Activated naive CD4-positive, alpha-beta T cell (primary cell): ENCODE results near the gene ADAM30.

Source experiments
- DNase-seq, 4 experiments: peaks; one replicate each; lab custom pipeline; 2025; lab: John Stamatoyannopoulos, UW

ADAM30 gene

DNA sequence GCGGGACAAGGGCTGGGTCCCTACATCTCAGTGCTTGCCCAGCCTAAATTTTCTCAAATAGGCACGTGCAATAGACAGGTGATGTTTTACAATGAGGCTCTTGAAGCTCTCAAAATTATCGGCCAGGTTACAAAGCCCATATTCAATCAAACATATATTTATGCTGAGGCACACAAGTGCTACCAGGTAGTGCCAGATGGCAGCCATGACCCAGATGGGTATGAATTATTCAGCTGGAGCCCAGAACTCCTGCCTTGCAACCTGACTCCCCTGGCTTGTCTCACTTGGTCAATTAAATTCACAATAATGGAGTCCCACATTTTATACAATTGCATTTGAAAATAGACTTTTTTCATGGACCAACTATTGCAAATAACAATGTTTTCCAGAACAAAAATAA, 12.3 kb upstream of the ADAM30 start:
- DNase-seq = no peak

DNA sequence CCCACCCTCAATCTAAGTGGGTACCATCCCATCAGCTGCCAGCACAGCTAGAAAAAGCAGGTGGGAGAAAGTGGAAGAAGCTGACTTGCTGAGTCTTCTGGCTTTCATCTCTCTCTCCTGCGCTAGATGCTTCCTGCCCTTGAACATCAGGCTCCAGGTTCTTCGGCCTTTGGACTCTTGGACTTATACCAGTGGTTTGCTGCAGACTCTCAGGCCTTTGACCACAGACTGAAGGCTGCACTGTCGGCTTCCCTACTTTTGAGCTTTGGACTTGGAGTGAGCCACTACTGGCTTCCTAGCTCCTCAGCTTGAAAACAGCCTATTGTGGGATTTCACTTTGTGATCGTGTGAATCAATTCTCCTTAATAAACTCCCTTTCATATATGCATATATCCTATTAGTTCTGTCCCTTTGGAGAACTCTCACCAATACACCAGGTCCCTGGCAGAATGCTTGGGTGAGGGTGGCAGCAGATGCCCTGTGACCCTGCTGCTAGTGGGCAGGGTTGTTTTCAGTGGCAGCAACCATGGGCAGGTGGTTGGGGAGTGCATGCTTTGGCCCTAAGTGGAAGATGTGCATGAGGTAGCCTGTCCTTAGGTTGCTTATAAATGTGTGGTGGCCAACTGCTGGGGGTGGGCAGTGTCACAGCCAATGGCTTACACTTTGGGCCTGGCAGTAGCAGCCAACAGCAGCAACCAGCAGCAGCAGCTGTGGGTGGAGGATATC, 10.8 kb upstream of the ADAM30 start:
- DNase-seq = no peak

DNA sequence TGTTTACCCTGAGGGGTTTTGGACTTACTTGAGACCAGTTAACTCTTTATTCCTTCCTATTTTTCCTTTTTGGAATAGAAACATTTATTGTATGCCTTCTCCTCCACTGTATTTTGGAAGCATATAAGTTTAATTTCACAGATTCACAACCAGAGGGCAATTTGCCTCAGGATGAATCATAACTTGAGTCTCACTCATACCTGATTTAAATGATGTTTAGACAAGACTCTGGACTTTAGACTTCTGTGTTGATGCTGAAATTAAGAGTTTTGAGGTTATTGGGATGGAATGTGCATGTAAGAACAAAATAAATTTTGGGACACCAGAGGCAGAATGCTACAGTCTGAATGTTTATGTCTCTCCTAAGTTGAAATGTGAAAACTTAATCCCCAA, 7.1 kb upstream of the ADAM30 start:
- DNase-seq = no peak

DNA sequence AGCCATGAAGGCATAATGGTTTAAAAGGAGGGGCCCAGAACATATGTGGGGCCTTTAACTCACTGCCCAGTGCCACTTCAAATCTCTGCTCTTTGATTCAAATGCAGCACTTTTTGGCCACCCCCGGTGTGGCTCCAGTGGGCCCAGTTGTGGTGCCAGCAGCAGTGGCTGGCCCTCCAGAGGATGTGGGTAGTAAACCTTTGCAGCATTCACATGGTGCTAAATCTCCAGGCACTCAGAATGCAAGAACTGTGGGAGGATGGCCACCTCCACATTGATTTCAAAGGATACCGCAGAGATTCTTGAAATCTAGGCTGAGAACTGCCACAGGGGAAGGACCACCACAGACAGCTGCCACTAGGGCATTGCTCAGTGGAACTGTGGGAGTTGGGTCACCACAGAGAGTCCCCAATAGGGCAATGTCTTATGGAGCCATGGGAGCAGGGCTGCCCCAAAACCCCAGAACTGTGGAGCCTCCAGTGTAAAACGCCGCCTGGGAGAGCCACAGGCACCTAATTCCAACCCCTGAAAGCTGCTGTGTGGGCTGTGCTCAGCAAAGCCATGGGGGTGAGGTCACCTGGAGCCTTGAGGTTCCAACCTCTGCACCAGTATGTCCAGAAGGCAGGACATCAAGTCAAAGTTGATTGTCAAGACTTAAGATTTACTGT, 6.6 kb upstream of the ADAM30 start:
- no peak for DNase-seq

DNA sequence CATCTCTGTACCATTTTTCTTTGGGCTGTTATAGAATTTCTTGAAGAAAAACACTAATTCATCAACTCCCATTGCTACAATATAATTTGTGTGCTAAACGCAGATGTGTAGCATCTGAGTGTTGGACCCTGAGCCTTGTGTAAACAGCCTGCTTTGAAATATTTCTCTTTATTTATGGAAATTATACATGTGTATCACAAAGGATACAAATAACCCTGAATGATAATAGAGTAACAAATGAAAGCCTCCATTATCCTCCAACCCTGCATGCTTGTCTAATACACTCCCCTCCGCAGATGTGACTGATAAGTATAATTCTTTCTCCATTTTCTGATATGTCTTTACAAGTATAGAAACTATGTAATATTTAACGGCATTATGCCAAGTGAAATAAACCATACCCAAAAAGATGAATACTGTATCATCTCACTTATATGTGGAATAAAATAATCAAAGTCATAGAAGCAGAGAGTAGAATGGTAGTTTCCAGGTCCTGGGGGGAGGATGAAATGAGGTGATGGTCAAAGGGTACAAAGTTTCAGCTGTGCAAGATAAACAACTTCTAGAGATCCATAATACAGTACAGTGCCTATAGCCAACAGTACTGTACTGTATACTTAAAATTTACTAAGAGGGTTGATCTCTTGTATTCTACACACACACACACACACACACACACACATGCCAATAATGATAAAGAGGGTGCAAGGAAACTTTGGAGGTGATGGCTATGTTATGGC, 2.8 kb upstream of the ADAM30 start:
- no peak for DNase-seq

DNA sequence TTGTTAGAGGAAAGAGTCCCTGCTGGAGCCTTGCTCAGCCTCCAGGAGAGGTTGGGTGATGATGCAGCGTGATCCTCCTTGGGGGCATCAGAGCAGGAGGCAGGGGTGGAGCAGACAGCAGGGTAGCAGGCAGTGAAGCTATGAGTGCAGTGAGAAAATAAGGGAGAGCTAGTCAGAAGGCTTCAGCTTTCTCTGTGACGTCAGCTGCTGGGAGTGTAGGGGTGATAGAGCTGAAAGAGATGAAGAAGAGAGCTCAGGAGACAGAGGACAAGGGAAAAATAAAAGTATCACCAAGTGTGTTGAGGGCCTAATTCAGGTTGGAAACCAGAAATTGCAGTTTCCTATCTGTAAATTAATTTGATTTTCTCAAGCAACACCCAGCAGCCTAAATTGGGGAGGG, 2.2 kb upstream of the ADAM30 start:
- DNase-seq = no peak

DNA sequence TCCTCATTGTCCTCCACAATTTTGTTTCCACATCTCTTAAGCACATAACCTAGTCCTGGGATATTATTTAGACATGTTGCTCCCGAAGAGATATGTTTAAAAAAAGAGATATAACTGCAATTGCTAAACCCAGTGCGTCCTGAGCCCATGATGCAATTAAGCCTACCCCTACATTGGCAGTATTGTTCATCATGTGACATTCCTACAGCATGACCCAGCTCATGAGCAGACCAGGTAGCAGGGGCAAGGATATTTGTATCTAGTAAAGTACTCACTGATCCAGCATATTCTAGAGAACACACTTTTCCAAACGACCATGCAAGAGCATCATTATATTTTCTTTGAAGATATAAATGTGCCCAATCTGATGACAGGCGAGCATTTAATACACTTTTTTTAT, 1.2 kb downstream of the ADAM30 start:
- no peak for DNase-seq

DNA sequence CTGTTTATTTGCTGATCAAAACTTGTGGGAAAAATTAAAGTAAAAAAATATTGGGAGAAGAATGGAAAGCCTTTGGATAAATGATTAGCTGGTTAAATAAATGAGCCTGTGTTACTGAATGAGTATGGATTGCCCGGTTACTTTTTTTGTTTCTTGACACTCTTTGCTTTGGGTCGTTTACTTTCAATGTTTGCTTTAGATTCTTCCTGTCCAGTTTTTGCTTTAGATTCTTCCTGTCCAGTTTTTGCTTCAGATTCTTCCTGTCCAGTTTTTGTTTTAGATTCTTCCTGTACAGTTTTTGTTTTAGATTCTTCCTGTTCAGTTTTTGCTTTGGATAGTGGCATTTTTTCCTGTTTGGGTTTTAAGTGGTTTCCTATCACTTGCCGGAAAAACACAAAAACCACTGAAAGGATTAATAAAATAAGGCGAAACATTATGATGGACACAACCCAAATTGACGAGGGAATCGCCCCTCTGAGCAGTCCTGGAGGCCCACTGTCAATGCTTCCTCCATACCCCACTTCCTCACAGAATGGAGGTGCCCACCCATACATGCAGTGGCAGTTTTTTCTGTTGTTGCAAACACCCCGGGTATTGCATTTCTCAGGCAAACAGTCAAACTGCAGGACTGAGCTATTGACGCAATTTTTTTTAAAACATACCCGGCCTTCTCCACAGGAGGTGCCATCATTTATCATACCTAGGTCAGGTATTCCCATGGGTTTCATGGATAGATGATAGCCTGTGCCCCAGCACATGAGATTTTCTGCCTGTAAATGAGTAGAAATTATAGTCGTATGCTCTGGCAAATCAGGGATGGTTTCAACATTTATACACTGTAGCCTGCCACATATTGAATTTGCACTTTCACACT, 2.3 kb downstream of the ADAM30 start:
- no peak for DNase-seq

DNA sequence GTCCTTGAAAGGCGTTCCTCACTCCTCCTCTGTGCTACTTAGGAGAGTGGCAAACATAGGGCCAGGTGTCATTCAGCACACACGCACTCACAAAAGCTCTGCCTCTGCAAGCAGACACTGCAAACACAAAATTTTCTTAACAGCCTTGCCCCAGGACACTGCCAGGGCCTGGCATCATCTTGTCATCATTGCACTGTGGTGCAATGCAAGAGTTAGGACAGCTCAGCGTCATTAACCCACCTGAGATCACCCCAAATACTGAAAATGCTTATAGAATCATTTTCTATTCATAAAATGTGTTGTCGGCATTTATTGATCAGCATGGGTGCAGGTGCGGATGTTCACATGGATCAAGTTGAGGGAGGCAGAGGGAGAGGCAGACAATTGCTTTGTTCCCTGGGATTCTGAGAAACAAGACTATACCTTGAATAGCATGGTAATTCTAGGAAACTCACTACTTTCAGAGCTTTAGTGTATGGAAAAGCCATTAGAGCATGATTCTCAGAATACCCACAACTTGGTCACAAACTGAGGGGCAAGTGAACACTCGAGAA, 3.0 kb downstream of the ADAM30 start:
- no peak for DNase-seq

DNA sequence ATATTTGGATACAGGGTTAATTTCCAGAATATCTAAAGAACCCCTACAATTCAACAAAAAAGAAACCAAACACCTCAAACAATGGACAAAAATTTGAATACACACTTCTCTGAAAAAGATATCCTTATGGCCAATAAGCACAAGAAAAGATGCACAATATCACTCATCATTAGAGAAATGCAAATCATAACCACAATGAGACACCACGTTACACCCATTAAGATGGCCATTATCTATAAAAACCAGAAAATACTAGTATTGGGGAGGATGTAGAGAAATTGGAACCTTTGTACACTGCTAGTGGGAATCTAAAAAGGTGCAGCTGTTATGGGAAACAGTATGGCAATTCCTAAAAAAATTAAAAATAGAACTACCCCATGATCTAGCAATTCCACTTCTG, 4.9 kb downstream of the ADAM30 start:
- DNase-seq = no peak

DNA sequence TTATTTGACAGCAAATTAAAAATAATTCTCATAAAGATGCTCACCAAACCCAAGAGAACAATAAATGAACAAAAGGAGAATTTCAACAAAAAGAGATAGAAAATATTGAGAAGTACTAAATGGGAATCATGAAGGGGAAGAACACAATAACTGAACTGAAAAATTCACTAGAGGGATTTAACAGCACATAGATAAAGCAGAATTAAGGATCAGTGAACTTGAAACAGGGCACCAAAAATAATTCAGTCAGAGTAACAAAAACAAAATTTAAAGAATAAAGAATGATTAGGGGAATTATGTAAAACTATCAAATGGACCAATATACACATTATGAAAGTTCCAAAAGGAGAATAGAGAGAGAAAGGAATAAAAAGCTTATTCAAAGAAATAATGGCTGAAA, 7.8 kb downstream of the ADAM30 start:
- no peak for DNase-seq

DNA sequence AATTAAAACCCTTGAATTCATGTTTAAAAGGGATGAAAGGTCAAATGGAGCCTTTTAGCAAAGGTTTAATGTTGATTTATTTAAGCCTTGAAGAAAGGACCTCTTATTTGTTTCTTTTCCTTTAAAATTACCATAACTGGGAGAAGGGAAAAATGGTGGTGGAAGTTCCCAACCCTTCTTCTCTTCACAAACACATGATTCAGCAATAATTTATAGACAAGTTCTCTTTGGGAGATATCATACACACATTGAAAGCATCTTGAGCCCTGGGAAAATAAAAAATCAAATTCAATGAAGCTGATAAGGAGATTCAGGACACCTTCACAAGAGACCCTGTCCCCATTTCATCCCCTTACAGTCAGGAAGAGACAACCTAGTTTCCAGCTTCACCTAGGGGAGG, 8.9 kb downstream of the ADAM30 start:
- DNase-seq = no peak

DNA sequence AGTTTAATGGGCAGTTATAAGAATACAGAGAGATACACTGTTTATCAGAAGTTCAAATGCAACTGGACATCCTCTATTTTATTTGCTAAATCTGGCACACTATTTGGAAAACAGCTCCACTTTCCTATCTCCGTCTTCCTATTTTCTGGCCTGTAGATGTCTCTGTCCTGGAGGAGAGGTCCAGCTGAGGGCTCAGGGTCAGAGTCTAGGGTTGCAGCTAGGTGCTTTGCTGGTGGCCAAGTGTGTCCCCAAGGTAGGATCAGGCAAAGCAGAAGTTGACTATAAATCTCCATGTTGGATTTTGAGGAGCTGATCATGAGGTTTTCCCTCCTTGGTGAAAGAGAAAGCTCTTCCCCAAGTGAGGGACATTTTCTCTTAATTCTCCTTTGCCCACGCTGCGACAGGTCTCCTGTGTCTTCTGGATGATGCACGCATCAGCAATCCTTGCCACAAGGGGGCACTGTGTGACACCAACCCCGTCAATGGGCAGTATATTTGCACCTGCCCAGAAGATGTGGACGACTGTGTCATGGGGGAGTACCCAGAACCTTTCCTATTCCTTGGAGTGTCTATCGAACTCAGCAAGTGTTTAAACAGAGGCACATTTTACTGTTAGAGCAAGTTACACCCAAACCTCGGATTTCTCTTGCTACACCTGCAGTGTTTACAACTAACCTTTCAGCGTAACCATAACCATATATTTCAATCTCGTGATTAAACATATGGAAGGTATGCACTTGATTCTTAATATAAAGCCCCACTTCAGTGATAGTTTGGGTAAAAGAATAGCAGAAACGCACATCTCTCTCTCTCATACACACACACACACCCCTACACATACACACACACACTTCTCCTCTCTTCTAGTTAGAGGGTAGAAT, 10.2 kb downstream of the ADAM30 start:
- peak; percentile 1 to 18 (median 10) for DNase-seq

DNA sequence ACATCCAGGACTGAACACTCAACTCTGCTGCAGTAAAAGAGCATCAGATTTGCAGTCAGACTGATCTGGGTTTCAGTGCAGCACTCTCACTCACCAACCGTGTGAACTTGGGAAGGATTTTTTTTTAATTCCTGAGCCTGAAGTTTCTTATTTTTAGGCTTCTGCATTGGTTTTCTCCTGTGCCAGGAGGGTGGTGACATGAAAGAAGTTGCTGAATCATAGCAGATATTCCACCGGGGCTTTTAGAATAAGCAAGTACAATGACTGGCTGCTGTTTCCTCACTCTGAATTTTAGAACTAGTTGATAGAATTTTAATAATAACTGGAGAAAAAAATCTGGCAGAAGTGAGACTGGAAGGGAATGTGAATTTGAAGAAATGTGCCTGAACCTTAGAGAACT, 11.6 kb downstream of the ADAM30 start:
- no peak for DNase-seq

DNA sequence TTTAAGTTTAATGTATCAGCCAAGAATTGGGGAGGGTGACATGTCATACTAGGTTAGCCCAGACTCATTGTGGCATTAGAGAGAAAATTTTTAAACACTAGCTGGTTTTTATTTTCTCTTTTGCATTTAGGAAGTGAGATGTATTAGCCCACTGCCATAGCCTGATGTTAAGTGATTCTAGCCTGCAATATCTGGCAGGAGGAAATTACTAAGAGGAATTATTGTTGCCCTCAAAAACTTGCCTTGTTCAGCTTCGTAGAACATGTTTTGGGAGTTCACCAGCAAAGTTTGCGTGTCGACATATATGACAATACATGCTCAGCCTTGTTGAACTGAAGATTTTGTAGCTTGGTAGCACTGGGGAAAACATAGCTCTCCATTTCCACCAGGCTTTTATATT, 12.5 kb downstream of the ADAM30 start:
- no peak for DNase-seq

DNA sequence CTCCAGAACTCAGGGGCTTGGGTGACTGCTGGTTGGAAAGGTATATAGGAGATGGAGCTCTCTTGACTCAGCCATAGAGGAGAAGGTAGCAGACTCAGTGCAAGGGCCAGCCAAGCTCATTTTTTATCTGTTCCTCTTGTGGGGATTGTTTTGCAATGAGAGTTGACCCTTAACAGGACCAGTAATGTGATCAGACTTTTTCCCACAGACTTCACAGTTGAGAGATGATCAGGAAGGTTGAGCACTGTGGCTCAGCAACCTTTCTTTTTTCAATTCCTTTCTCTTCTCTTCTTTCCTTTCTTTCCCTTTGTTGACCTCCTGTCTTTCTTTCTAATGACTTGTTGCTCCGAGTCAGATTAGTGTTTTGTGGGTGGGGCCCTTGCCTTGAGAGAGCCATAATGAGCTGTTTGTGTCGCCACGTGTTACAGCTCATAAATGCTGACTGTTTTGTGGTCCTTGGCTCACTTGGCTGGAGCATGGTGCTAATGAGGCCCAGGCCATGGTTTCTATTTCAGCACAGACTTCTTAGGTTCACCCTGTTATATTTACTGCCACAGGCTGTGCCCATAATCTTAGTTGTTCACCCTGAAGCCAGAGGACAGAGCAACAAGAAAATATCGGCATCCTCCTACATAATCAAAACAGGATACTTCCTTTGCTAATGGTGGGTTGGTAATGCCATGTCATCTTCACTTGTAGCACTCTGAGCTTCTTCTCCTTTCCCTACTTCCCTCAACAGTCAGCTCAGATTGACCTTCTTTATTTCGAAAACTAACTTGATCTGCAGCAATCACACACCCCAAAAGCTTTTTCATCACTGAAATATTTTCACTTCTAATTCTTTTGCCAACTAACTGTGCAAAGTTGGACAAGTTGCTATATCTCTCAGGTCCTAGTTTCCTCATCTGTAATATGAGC, 13.9 kb downstream of the ADAM30 start:
- DNase-seq = no peak

DNA sequence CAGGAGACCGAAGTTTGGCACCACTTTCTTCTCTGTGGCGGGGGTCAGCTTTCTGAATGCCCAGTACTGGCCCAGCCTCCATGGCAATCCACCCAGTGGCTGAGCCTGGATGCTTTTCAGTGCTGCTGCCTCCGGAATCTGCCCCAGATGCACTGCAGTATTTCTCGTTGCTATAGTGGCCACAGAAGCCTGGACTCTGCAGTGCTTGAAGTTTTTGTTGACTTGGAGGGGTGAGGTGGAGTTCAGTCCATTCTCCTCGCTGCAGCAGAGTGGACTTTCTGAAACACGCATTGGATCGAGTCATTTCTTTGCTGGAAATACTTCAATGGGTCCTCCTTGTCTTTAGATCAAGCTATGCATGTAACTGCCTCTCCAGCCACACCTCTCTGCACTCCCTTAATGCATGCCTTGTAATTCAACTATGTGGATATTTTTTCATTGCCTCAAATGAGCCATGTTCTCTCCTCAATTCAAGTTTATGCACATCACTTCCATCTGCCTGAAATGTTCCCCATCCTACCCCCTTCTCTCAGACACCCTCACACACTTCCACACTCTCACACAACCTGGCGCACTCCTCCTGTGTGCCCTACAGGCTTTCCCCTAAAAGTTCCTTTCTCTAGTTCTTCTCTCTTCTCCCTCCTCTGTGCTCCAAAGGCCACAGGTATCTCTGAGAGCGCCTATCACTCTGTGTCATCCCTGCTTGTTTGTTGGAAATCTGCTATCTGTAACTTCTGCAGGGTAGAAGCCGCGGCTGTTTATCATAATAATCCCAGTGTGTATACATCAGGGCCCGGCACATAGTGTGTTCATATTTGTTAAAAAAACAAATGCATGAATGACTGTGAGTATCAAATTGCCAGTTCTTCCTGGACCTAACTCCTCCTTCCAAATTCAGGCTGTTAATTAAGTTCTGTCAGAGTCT, 16.5 kb downstream of the ADAM30 start:
- DNase-seq = no peak

DNA sequence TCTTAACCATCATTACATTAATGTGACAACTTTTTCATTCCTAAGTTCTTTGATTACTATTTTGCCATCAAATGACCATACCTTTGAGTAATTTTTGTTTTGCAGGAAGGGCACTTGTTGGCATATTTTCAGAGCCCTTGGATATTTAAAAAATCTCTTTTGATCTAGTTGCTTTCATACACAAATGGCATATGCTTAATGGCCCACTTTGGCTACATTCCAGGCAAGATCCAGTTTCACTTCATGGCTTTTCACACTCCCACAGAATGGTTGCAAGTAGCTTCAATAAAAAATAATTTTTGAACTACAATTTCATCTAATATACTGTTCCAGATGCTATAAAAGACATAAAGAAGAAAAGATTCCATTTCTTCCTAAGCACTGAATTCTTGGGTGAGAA, 18.1 kb downstream of the ADAM30 start:
- DNase-seq = no peak

DNA sequence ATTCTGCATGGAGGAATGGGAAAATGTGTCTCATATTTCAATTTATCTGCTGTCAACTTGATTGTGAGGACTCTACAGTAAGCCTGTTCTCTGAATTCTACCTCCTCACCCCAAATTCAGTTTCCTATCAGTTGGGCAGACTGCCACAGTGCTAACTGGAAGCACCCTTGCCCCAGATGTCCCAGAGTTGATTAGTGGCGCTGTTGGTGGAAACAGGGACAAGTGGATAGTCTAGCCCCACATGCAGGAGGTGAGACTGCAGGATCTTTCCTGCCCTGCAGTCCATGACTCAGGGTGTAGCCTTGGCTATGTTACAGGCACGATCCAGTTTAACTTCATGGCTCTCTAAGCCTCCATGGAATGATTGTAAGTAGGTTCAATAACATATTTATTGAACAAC, 22.1 kb downstream of the ADAM30 start:
- no peak for DNase-seq
